ENCODE results near the gene AOAH. TPM values are rescaled to one million over a fixed set of nuclear protein-coding genes. Genes with fewer than 3 reads are reported as not detected.

The AOAH gene
- total RNA-seq, 4 donors from 2014 or later = 0.17 to 1.8 (median 1.6) TPM

GRCh38 chr7:36639826-36640225 lies 84.5 kb downstream of the AOAH start:
- no peak for TF ChIP-seq POLR2A (IDR thresholded peaks at IDR 0.05)
- TF ChIP-seq CTCF (IDR thresholded peaks at IDR 0.05 in 4 of 5, conservative IDR thresholded peaks at IDR 0.05 in 1 of 5) = no peak
- no peak for ATAC-seq
- H3K27ac ChIP-seq = no peak overlapping the region
- H3K27me3 ChIP-seq = no peaks in the 10 kb centered on the region
- no peaks in the 10 kb centered on the region for H3K4me1 ChIP-seq
- intact Hi-C loops (cut with DNase I; ENCODE audit: low total_unique reads) = no loop called here
- DNase-seq = no peak
- in situ Hi-C loops (cut with MboI; ENCODE audit: low sequenced_read_pairs in 4 of 4) = no loop called here
- H3K36me3 ChIP-seq = no peaks in the 10 kb centered on the region
- no peaks in the 10 kb centered on the region for H3K9me3 ChIP-seq
- no peak overlapping the region for H3K4me3 ChIP-seq

GRCh38 chr7:36638586-36639263 lies 85.6 kb downstream of the AOAH start:
- intact Hi-C loops (cut with DNase I; ENCODE audit: low total_unique reads) (no loop called here), in situ Hi-C loops (cut with MboI; ENCODE audit: low sequenced_read_pairs in 4 of 4) (no loop called here)
- TF ChIP-seq POLR2A (IDR thresholded peaks at IDR 0.05) (no peak), CTCF (IDR thresholded peaks at IDR 0.05 in 4 of 5, conservative IDR thresholded peaks at IDR 0.05 in 1 of 5) (no peak)

DNA sequence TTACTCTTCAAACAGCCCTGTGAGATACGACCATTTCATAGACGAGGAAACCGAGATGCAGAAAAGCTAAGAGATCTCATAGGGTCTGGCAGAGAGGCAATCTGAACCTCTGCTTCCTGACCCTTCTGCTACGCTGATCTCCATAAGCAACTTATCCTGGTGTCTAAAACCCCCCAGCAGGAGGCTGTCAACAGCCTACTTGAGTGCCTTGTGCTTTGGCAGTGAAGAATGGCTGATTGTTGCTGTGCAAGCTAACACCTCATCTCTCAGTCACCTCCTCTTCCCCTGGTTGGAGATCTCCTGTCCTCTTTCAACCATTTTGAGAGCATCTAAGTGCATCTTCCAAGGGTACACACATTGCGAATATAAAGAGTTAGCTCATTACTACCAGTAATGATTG lies 86.2 kb downstream of the AOAH start:
- in situ Hi-C loops (cut with MboI; ENCODE audit: low sequenced_read_pairs in 4 of 4) (no loop called here), intact Hi-C loops (cut with DNase I; ENCODE audit: low total_unique reads) (no loop called here)
- no peaks in the 10 kb centered on the region for H3K27me3 ChIP-seq
- H3K27ac ChIP-seq = no peak overlapping the region
- H3K9me3 ChIP-seq = no peaks in the 10 kb centered on the region
- ATAC-seq (no peak), DNase-seq (no peak)
- no peak for TF ChIP-seq POLR2A (IDR thresholded peaks at IDR 0.05)
- no peak for TF ChIP-seq CTCF (IDR thresholded peaks at IDR 0.05 in 4 of 5, conservative IDR thresholded peaks at IDR 0.05 in 1 of 5)
- H3K4me1 ChIP-seq = no peaks in the 10 kb centered on the region
- no peaks in the 10 kb centered on the region for H3K36me3 ChIP-seq
- H3K4me3 ChIP-seq = no peak overlapping the region

More at GRCh38 chr7:36638586-36639263, 85.6 kb downstream of the AOAH start:
- DNase-seq (no peak), ATAC-seq (no peak)
- Histone ChIP-seq H3K36me3 (no peaks in the 10 kb centered on the region), H3K27me3 (no peaks in the 10 kb centered on the region), H3K27ac (no peak overlapping the region), H3K4me1 (no peaks in the 10 kb centered on the region), H3K9me3 (no peaks in the 10 kb centered on the region), H3K4me3 (no peak overlapping the region)

DNA sequence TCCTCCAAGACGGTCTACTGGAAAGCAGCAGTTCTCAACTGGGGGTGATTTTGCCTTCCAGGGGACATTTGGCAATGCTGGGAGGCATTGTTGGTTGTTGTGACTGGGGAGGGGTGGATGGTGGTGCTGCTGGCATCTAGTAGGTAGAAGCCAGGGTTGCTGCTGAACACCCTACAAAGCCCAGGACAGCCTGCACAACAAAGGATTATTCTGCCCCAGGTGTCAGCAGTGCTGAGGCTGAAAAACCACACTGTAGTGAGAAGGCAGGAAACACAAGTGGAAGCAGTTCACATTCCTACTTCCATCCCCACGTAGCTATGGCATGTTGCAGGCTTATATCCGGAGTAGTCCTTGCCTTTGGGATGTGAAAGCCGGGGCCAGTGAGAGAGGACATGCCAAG lies 86.9 kb downstream of the AOAH start:
- in situ Hi-C loops (cut with MboI; ENCODE audit: low sequenced_read_pairs in 4 of 4) = no loop called here
- ATAC-seq = no peak
- H3K36me3 ChIP-seq = no peaks in the 10 kb centered on the region

More for the DNA sequence above, 86.9 kb downstream of the AOAH start:
- no peak for DNase-seq
- H3K4me1 ChIP-seq = no peaks in the 10 kb centered on the region
- H3K27me3 ChIP-seq = no peaks in the 10 kb centered on the region
- H3K9me3 ChIP-seq = no peaks in the 10 kb centered on the region
- H3K27ac ChIP-seq = no peak overlapping the region
- TF ChIP-seq CTCF (IDR thresholded peaks at IDR 0.05 in 4 of 5, conservative IDR thresholded peaks at IDR 0.05 in 1 of 5) = no peak
- TF ChIP-seq POLR2A (IDR thresholded peaks at IDR 0.05) = no peak
- no peak overlapping the region for H3K4me3 ChIP-seq
- intact Hi-C loops (cut with DNase I; ENCODE audit: low total_unique reads) = no loop called here
